Right ventricle myocardium superior (tissue), 1 donor: ENCODE measurements around the gene KIF6. TPM values are rescaled to one million over a fixed set of nuclear protein-coding genes. Genes with fewer than 3 reads are reported as not detected.

Experiments used
- ATAC-seq: fragments of 200-7000 bp; cut with Tn5 transposase; one replicate; pipeline ENCODE4 v1.9.1; 2020; ENCODE audit warnings: mild to moderate bottlenecking; ENCODE audit not compliant: poor library complexity
- DNase-seq: peaks from one replicate; pipeline ENCODE4 v3.0.0-alpha.2; 2020
- intact Hi-C: fragments of 100-400 bp; cut with DNase I; formaldehyde crosslinking; loops from one replicate; pipeline ENCODE4 v1.11.2; 2022
- total RNA-seq: library from RNA; stranded (reverse); fragmentation: NEBNext Ultra II Directional; extraction: Animal tissue kit (Norgen Biotek cat#: 25700); gene quantifications from one replicate; pipeline ENCODE4 v1.2.1, GENCODE V29; 2021
- donor health status: DM: no; HTN: yes; CAD: no; lungs with severe emphysema.

The KIF6 gene
- total RNA-seq, 1 donor from 2014 or later, result 0.27 TPM

DNA sequence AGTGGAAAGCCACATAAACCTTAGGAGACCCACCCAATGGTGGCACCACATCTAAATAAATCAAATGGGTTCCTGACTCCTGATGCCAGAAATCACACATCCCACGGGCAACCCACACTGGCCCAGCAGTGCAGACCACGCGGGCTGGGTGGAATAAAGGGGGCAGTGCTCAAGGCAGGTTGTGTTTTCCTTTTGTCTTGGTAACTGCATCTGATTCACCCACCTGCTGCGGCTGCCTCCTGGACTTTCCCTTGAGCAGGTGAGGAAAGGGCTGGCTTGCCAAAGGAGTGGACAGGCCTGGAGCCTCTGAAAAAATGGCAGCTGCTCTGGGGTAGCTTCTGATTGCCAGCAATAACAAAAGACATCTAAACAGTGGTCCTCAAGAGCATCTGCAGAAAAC, 283.2 kb downstream of the KIF6 start:
- intact Hi-C loops, result no loop called here
- DNase-seq (no peak), ATAC-seq (no peak)

DNA sequence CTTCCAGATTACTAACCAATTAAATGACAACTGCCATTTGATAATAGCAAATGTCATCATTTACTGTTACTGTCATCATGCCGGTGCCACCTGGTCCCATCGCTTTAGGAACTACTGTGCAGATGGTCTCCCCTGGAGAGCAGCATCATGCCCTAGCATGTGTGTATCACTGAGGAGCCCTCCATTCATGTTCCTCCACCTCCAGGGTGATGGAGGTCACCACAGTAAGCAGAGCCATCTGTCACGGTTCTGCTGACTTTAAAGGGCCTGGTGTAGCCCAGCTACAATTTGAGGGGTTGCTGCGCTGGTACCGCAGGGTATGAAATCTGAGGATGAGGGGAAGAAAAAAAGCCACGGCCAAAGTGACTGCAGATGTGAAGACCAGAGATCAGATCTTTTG, 283.9 kb downstream of the KIF6 start:
- no peak for DNase-seq
- intact Hi-C loops, result no loop called here
- no peak for ATAC-seq

DNA sequence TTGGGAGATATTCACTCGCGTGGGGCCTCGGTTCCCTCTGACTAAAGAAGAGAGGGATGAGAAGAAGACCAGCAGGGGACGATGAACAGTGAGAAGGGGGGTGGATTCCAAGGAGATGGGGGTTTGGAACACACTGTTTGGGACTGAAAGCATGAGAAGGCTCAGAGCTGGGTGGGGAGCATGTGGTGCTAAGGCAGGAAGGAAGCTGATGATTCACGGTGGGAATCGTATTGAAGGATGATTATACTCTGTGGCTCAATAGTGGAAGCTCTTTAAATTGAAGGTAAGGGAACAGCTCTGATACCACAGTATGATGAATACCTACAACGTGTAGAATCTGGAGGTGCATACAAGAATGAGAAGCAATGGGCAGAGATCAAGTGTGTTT, 285.2 kb downstream of the KIF6 start:
- no peak for ATAC-seq
- intact Hi-C loops, result no loop called here
- no peak for DNase-seq

DNA sequence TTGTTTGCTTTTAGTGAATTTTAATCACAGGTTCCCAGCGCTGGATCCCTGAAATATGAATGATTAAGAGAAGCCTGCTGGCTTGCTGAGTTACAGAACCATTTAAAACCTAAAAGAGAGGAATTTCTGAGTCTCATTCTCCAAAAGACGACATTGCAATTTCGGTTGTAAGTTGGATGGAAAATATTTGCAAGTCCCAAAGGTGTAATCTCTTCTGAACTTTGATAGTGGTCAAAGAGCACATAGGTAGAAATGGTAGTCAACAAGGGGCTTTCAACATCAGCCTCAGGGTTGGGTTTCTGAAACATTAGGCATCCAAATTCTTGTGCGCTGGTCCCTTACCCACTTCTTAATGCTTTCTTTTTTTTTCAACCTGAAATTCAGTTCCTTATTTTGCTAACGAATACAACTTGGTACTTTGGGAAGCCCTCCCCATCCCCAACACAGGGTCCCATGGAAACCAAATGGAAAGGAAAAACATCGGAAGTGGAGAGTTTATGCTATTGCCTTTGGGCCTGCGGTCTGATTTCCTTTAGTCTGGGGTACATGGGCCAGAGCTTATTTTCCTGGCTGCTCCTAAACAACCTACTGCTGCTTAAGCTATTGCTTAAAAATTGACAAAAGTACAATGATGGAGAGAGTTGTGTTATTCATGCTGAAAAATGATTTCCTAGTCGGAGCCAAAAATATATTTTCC, 285.7 kb downstream of the KIF6 start:
- intact Hi-C loops, result no loop called here
- ATAC-seq (no peak), DNase-seq (no peak)

DNA sequence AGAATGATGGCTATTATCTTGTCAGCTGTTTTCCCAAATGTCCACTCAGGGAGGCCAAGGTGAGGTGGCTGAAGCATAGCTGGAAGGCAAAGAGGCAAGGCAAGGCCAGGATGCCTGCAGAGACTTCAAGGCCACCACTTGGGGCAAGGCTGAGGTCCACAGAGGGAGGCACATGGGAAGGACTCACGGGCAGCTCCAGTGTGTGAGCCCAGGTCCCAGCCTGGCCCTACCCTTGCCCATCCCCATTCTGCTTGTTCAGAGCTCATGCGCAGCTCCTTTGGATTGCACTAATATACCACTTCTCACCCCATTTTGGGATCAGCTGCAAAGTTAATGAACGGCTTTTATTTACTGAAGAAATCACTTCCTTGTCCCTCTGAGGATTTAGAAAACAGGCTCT, 291.6 kb downstream of the KIF6 start:
- intact Hi-C loops, result no loop called here
- DNase-seq, result no peak
- ATAC-seq, result no peak

DNA sequence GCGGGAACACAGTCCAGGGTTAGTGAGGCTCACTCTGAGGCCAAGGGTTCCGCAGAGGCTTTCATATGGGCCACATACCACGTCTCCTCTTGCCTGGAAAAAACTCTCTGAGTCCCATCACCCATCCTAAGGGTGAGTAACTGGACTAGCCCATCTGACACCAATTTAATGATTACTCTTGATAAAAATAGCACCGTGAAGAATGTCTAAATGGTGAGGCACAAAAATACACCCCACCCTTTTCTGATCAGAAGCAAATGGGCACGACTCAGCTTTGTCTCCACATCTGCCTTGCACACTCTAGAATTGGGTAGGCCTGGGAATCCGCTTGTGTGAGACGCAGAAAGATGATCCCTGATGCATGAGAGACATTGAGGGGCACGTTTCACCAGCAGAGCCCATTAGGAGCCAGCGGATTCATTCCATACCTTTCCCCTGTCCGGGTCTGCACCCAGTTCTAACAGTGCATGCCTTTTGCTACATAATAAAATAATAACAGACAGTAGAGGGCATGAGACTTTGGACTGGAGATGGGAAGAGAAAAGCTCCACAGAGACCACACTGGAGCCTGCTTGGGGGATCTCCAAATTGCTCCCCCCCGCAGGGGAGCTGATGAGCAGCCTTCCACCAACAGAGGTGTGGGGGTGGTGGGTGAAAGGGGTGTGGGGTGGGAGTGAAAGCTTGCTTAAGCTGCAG, 292.7 kb downstream of the KIF6 start:
- ATAC-seq (no peak), DNase-seq (no peak)
- intact Hi-C loops, result no loop called here

DNA sequence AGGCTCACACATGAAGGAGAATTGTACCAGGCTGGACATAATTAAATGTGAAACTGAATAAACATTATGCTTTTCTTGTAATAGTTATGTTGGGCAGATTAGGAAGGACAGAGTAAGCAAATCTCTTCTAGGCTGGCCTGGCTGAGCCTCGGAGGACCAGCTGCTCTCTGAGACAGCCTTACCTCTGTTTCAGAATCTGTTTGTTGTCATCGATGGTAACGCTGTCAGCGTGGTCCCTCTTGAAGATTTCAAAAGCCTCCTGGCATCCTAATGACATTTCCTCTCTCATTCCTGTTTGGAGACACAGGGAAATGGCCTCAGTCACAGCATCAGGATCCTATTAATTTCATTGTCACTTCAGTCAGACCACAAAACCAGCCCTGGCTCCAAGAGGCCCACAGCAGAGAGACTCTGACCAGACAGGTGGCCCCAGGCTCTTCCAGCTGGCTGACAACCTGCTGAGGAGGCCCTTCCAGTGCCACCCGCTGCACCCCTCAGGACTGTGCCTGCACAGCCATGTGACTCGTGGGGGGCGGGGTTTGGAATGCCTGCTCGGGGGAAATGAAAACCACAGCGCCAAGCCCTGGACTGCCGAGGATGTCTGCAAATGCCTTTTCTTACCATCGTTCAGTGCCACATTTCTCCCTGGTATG, 294.2 kb downstream of the KIF6 start:
- peak; percentile 90 for ATAC-seq
- intact Hi-C loops, result no loop called here
- peak; percentile 73 for DNase-seq

DNA sequence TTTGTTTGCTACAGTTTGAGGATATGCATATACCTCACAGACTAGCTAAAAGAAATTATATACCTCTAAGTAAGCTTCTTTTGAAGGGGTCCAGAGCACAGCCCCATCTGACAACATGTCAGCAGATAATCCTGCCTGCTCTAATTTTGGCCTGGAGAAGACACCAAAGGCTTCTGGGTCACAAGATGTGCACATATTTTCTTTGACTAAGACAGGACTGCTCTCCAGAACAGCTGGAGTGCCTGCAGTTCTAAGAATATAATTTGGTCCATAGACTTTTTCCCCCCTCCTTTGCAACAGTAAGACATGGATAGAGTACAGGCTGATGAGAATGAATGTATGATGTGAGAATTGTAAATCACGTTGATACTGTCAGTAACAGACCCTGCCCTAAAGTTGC, 294.8 kb downstream of the KIF6 start:
- DNase-seq, result no peak
- ATAC-seq, result no peak
- intact Hi-C loops, result no loop called here

DNA sequence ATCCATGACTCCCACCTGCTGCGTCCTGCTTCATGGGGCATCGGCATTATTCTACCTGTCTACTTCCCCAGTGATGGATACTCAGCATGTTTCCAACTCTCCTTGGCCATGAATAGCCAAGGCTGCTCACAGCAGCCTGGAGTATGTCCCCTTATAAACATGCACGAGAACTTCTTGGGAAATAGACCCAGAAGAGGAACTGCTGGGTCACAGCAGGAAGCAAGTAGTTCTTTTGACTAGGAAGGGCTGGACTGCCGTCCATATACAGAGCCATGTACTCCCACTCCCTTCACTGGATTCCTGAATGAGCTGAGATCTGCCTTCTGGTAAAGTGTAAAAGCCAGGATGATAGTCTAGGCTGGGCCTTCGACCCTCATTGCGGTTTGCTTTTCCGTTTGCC, 296.4 kb downstream of the KIF6 start:
- no peak for DNase-seq
- ATAC-seq, result no peak
- intact Hi-C loops, result no loop called here

DNA sequence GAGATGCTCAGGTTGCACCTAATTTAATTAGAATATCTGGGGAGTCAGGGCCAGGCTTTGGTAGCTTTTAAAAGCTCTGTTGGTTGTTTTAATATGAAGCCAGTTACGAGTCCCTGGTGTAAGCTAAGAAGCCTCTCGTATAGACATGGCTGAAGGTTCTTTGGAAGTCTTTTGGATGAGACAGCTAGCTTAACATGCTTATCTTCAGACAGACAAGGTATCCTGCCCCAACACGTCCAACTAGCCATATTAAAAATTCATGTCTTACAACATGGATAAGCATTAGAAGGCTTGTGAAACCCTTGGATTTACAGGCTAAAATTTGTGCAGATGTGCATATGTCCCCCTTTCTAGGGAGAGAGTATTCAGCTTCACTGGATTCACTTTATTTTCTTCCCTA, 297.1 kb downstream of the KIF6 start:
- ATAC-seq (no peak), DNase-seq (no peak)
- intact Hi-C loops, result no loop called here

DNA sequence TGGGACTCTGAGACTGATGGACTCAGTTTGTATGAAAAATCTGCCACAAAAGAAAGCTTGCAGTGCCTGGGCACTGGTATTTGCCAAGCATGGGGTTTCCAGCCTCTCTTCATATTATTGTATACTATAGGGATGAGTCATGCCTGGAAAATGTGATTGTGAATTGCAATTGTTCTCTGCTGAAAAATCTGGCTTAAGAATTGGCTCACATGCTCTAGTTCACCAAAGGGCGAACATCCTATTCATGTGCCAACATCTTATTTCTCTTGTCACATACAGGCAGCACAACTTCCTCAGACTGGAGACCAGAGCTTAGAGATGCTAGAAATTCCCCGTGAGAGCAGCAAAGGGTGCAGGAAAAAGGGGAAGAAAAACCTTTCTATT, 299.1 kb downstream of the KIF6 start:
- DNase-seq (no peak), ATAC-seq (no peak)
- intact Hi-C loops, result no loop called here

DNA sequence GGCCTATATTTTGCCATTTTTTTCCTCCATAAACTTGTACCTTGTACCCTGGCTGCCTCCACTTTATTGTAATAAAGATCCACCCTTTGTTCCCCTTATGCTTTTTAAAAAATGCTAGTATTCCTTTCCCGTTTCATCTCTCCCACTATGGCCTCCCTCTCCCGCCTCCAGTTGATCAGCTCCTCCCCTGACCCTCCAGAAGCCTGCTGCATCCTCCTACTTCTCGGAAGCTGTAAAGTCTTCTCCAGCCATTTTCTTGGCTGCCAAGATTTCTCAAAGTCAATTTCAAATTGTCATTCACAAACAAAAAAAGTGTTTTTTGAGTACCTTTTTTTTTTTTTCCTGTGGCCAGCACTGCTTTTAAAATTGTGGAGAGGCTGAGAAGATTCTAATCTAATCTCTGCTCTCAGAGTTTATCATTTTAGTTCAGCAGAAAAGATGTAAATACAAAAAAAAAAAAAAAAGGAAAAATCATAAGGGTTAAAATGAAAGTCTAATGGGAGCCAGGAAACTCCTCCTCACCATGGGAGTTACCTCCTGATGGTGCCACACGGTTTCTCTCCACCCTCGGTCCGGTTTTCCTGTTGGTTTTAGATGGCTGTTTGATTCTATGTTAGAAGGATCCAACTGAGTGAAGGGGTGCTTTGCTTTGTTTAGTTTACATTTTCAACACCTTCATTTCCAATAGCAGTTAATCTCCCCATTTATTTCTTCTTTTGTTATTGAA, 299.7 kb downstream of the KIF6 start:
- no peak for ATAC-seq
- DNase-seq, result no peak
- intact Hi-C loops, result no loop called here

DNA sequence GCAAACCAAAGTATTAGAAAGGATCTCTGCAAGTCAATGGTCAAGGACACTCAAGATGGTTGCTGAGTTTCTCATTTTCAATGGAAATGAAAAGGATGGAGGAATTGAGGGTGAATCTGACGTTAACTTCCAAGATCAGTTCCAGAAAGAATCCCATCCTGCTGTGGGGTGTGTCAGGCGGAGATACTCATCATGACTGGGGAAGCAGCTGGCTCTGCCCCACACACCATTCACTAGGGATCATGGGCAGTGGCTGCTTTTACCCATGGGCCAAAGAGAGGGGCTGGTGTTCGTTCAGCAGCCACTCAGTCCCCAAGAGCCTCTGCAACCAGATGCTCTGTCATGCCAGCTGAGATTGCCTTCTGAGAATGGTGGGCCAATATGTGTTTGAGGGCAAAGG, 300.4 kb downstream of the KIF6 start:
- ATAC-seq (no peak), DNase-seq (no peak)
- intact Hi-C loops, result no loop called here

DNA sequence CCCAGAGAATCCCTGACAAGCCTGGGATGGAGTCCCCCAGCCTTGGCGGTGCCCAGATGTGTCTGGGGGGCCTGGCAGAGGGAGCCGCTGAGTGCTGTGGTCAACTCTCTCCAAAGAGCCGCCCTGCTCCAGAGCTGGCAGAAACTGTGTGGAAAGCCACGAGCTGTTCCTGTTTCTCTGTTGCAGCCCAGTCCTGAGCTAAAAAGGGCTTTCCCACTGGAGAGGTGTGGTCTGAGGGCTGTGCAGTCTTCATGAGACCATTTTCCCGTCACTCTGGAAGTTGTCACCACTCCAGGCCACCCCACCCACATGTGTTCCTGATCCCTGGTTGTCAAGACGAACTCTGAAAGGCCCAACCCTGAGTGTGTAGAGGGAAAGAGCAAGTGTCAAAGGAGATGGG, 303.0 kb downstream of the KIF6 start:
- ATAC-seq (peak; percentile 45), DNase-seq (peak; percentile 63)

DNA sequence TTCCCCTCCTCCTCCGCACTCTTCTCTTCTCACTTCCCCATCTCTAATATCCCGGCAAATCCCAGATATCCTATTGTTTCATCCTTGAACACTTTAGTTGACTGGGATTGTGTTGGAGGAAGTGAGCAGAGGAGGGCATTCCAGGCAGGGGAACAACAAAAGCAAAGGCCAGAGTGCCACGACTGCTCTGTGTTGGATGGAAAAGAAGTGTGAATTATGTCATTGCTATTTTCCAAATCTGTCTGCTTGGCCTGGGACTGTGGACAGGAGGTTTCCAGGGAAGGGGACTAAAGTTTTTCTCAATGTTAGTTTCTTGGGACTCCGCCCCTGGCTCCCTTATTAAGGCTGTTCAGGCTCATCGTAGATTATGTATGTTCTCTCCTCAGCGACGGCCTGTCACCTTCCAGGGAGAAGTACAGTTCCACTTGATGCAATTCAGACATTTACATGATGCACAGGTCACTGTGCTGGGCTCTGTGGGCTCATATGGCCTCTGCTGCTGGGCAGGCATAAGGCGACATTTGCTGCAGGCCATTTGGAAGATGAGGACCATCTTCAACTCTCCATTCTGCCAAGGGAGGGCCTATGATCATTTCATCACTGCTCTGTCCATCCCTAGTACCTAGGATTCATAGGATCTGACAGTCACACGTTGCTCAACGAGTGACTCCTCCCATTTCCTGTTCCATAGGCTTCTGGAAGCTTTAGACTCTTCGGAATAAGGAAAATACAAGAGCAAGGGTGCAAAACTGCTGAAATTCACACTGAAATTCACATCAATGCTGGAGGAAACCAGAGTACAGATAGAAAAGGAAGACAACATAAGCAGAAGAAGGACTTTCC, 303.6 kb downstream of the KIF6 start:
- DNase-seq (no peak), ATAC-seq (peak; percentile 27)
- intact Hi-C loops, result no loop called here

More for the DNA sequence above, 303.0 kb downstream of the KIF6 start:
- intact Hi-C loops, result no loop called here

DNA sequence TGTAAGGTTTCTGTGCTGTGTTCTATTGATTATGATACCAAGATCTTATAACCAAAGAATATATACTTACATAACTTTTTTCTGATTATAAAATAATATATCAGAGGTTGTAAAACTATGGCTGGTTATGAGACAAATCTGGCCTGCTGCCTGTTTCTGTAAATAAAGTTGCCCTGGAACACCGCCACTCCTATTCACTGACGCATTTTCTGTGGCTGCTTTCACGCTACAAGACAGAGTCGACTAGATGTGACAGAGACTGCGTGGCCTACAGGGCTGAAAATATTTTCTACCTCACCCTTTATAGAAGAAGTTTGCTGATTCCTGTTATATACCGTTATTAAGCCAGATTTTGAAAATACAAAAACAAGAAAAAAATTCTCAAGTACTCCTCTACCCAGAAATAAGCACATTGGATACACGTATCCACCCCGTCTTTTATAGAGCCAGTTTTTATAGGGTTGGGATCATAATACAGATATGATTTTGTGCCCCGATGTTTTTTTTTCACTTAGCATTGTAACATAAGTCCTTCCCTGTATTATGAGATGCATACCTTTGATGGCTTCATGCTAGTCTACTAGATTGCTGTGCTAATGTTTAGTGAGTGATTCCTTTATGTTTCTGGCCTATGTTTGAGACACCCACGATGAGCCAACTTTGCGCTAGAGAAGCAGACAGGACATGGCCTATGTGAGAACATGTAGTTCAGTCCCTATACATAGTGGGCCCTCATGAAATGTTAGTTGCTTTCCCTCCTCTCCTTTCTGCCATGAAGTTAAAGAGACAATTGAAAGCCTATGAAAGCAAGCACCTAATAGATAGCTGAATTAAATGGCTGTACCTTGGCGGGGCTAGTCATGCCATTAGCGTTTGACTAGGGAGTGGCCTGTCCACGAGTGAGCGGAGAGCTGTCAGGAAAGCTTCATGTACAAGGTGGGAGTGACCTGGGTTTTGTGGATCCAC, 304.6 kb downstream of the KIF6 start:
- DNase-seq (no peak), ATAC-seq (peak; percentile 87)
- intact Hi-C loops, result no loop called here

DNA sequence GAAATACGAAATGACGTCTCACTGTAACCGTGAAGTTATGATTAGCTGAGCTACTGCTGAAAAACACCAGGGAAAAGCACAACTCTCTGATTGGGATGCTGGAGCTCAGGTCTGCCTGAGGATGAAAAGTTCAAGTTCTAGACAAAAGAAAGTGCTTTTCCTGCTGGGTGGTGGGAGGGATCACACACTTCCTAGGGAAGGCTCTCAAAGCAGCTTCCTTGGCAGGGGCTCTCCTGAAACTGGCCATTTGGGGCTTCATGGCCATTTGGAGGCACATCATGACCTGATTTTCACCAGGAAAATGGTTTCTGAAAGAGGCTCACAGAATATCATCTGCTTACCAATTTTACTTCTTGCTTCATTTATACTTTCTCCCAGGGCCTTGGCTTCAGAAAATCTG, 305.6 kb downstream of the KIF6 start:
- DNase-seq (no peak), ATAC-seq (no peak)
- intact Hi-C loops, result no loop called here

DNA sequence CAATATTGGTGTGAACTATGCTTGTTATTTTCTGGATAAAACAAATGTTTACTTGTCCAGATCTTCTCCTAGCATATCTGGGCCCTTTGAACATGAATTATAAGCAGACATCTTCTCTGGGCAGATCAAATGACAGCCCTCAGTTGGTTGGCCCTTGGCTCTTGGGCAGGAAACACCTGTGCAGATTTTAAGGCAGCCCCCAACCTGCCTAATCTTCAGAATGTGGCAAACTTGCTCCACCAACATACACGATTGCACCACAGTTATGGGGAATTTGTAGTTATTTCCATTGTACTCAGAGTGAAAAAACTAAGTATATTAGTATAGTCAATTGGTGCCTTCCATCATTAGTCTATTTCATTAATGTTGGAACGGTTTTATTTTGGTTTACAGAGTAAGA, 307.8 kb downstream of the KIF6 start:
- intact Hi-C loops, result no loop called here
- DNase-seq (no peak), ATAC-seq (no peak)
